Measurements from ENCODE around the gene DNAJC4.

The DNAJC4 gene

GRCh38 chr11:64261556-64262080 lies 31.3 kb downstream of the DNAJC4 start:
- no peak for DNase-seq

- DNase-seq = no peak
Measured at GRCh38 chr11:64262271-64263002, 32.1 kb downstream of the DNAJC4 start.

GRCh38 chr11:64263021-64263946 lies 32.9 kb downstream of the DNAJC4 start:
- DNase-seq = no peak

DNA sequence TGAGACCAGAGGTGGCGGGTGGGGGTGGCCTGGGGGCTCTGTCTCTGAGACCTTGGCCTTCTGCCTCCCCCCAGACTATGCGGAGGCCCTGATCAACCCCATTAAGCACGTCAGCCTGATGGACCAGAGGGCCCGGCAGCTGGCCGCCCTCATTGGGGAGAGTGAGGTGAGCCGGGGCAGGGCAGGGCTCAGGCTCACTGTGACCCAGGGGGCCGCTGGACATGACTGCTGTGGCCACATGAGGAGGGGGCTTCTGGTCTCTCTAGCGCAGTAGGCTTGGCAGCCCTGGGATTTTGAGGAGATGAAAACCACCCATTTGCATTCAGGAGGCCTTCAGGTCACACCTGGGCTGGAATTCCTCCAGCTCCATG lies 33.6 kb downstream of the DNAJC4 start:
- no peak for DNase-seq

DNA sequence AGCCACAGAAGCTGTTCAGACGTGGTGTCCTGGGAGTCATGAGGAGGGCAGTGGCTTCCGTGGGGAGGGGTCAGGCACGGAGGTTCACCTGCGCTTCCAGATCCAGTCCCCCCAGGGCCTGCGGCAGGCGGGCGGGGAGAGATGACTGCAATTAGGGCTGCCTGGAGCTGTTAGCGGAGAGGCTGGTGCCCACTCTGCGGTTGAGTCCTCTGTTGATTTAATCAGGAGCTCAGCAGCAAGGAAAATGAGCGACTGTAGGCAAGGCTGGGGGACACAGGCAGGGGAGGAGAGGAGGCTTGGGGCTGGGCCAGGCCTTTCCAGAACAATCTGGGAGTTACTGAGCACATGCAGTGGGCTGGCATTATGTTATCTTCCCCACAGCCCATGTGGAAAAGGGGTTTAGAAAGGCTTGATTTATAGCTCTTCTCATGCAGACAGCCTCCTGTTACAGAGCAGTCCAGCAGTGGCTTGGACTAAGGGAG lies 34.1 kb downstream of the DNAJC4 start:
- DNase-seq = no peak

DNA sequence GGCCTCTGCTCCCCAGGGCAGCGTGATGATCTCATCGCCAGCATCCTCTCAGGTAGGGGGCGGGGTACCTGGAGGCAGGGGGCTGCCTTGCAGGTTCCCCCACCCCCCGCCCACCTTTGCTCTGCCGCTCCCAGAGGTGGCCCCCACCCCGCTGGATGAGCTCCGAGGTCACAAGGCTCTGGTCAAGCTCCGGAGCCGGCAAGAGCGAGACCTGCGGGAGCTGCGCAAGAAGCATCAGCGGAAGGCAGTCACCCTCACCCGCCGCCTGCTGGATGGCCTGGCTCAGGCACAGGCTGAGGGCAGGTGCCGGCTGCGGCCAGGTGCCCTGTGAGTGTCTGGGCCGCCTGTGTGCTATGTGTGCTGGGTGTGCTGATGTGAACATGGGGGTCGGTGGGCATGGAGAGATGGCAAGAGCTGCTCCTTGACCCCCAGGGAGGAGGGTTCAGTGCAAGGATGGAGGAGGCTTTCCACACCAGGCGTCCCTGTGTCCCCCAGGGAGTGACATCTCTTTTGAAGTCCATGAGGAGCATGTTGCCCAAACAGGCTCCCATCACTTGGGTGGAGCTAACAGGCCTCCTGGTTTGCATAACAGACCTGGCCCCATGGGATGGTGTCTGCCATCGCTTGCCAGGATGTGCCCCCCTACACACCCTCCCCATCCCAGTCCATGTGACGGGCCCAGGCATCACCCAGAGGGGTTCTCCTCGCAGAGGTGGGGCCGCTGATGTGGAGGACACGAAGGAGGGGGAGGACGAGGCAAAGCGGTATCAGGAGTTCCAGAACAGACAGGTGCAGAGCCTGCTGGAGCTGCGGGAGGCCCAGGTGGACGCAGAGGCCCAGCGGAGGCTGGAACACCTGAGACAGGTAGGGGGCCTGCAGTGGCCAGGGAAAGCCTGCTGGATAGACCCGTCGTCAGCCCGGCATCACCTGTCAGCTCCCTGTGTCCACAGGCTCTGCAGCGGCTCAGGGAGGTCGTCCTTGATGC lies 35.1 kb downstream of the DNAJC4 start:
- DNase-seq = no peak

GRCh38 chr11:64266339-64266738 lies 36.0 kb downstream of the DNAJC4 start:
- no peak for DNase-seq

DNA sequence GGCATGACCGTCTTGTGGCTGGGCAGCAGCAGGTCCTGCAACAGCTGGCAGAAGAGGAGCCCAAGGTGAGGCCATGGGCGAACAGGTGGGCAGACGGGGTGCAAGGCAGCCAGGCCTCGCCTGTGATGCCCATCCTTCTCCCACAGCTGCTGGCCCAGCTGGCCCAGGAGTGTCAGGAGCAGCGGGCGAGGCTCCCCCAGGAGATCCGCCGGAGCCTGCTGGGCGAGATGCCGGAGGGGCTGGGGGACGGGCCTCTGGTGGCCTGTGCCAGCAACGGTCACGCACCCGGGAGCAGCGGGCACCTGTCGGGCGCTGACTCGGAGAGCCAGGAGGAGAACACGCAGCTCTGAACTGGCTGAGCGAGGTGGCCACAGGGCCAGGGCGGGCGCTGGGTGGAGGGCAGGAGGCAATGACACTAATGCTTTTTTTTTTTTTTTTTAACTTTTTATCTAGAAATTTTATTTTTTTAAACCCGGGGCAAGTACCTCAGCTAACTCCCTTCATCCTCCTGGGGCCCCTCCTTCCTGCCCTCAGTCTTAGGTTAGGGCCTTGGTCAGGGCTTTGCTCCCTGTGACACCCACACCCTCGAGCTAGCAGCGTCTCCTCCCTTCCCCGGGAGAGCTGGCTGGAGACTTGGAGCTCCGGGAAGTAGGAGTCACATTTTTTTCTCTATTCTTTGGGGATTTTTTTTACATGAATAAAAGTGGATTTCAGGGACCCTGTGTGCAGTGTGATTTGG lies 37.0 kb downstream of the DNAJC4 start:
- DNase-seq = no peak

DNA sequence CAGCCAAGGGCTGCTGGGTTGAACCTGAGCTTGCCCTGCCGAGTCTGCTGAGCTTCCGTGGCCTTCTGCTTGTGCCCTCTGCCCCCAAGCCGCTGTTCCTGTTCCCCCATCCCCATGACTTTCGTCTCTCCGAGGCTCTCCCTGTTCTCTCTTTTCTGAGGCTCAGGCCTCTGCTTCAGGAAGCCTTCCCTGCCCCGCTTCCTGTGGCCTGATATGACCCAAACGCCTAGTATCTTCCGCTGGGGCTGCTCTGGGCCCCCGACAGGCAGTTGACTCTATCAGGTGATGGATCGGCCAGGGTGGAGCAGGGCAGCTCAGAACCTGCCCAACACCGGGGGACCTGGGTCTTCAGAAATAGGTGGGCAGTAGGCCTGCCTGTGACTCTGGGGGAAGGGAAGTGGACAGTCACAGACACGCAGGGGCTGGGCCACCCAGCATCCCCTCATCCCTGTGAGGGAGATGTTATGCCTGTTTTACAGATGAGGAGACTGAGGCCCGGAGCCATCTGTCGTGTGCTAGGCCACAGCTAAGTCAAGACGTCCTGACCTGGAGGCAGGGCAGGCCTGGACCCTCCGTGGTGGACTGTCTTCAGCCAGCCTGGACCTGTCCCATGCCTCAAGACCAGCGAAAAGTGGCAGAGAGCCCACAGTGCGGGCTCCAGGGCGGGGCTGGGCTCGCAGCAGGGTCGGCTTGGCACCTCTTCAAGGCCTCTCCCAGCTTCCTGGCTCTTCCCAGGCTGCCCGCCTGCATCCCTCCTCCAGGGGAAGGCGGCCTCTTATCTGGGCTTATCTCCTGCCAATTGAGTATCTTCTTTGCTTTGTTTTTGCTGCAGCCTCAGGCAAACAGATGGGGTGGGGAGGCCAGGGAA lies 37.9 kb downstream of the DNAJC4 start:
- DNase-seq = no peak

GRCh38 chr11:64268893-64269539 lies 38.7 kb downstream of the DNAJC4 start:
- no peak for DNase-seq

GRCh38 chr11:64269540-64270220 lies 39.3 kb downstream of the DNAJC4 start:
- DNase-seq = peak; percentile 98

DNA sequence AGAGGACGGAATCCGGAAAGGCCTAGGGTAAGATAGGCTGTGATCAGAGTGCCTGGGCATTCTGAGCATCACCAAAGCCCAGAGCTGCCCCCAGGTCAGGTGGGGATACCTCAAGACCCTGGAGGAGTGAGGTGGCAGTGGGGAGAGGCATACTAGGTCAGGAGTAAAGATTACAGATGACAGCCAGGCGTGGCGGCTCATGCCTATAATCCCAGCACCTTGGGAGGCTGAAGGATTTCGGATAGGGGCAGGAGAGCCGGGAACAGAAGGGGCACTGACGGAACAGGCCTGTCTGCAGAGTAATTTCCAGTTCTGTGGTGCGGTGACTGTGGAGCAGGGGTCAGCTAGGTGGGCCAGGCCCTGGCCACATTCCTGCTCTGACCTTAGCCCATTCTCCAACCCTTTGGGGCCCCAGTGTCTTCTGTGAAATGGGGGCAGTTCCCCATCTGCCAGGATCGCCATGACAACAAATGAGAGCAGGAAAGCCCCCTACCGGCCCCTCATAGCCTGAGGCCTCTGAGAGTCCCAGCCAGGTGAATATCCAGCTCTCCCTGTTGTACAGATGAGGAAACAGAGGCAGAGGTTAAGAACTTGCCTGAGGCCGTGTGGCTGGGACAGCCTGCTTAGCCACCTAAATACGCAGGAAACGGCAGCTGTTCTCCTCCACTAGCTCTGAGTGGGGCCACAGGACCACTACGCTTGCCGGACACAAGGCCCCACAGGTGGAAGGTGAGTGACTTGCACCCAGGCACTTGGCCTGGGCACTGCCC lies 44.9 kb downstream of the DNAJC4 start:
- DNase-seq = no peak

- no peak for DNase-seq
Measured at GRCh38 chr11:64275841-64276240, 45.5 kb downstream of the DNAJC4 start.

DNA sequence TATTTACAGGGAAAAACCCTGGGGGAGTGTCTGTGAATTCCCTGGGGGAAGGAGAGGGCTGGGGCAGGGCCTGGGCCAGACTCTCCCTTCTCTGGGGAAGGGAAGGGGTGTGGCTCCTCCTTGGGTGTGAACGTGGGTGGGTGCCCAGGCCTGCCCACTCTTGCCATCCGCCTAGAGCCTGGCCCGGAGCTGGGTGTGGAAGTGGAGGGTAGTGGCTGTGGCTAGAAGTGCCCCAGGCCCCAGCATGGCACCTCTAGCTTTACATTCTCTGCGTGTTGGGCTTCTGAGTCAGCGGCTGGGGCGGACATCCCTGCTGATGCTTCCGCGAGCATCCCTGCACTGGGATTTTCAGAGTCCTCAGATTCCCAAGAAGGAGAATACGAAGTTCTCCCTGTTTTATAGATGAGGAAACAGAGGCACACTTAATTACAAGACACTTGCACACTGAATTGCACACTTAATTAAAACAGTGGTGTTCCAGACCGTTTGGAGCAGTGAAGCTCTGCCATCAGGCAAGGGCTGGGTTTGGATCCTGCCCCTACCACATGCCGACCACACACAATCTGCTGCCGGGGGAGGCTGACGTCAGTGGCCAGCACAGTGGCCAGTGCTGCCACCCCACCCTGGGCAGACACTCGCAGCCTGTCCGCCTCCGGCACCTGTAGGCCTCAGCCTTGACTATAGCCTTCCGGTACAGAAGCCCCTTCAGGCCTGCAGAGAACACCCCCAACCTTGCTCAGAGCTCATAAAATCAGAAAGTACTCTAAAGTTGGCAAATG lies 46.5 kb downstream of the DNAJC4 start:
- no peak for DNase-seq

GRCh38 chr11:64278576-64279190 lies 48.3 kb downstream of the DNAJC4 start:
- no peak for DNase-seq

GRCh38 chr11:64281957-64282770 lies 51.8 kb downstream of the DNAJC4 start:
- no peak for DNase-seq

- DNase-seq = no peak
Measured at GRCh38 chr11:64283092-64283491, 52.7 kb downstream of the DNAJC4 start.

All from NCI-H1048 (cell line).